HG02884 (cell line): ENCODE results near the gene SYNGR3.

Experiments used
- ATAC-seq: cut with Tn5 transposase; IDR thresholded peaks from one replicate; pipeline ENCODE4 v1.9.1; 2021; ENCODE audit warnings: mild to moderate bottlenecking, moderate library complexity; ENCODE audit not compliant: unreplicated experiment

Gene SYNGR3

GRCh38 chr16:1975432-1976215, 14.1 kb upstream of the SYNGR3 start:
- no peak for ATAC-seq

GRCh38 chr16:1976216-1976520, 13.6 kb upstream of the SYNGR3 start:
- no peak for ATAC-seq

GRCh38 chr16:1976951-1977874, 12.6 kb upstream of the SYNGR3 start:
- ATAC-seq: no peak

GRCh38 chr16:1977875-1978268, 11.9 kb upstream of the SYNGR3 start:
- ATAC-seq: no peak

DNA sequence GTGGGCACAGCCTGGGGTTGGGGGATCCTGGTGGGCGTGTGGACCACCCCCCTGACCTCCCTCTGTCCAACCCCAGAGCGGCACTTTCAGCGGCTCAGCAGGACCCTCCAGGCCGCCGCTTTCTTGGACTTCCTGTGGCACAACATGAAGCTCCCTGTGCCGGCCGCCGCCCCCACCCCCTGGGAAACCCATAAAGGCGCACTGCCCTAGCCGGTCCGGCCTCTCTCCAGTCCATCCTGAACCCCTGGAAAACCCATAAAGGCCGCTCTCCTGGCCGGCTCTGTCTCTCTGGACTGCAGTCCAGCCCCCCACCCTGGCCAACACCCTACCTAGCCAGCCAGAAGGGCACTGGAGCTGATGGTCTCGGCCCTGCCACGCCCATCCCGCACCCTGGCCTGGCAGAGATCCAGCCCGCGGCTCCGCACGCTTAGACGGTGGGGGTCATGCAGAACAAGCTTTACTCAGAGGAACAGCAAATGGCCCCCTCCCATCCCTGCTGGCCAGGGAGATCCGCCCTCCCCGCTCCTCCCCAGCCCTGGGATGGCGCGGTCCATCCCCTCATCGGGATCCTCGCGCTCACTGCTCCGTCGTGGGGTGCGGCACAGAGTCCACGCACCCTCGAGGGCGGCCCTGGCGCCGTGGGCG, 11.2 kb upstream of the SYNGR3 start:
- no peak for ATAC-seq

- ATAC-seq: no peak
Measured at GRCh38 chr16:1979271-1980029, 10.3 kb upstream of the SYNGR3 start.

- ATAC-seq: no peak
Measured at GRCh38 chr16:1980030-1980769, 9.6 kb upstream of the SYNGR3 start.

- no peak for ATAC-seq
Measured at GRCh38 chr16:1980770-1981087, 9.0 kb upstream of the SYNGR3 start.

- ATAC-seq: no peak
Measured at GRCh38 chr16:1981398-1981836, 8.4 kb upstream of the SYNGR3 start, which contains the start of gene NOXO1. Gene NOXO1, minus strand, starts transcription at chr16:1981469. Its CDS starts 290 bp downstream, at chr16:1981179.

DNA sequence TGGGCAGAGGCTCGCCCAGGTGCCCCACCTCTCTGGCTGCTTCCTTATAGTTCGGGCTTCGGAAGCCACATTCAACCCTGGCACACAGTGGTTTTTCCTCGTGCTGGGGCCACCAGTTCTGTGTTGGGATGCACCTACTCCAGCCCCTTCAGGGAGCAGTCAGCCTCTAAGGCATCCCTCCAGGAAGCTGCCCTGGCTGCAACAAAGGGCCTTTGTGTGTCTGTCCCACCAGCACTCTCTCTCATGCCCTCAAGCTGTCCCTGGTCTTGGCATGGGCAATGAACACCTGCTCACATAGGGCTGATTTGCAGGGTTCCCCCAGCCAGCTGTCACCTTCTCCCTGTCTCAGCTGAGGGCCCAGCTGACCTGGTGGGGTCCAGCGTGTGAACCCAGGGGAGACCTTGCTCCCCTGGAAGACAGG, 7.7 kb upstream of the SYNGR3 start:
- no peak for ATAC-seq

GRCh38 chr16:1982991-1983543, 6.7 kb upstream of the SYNGR3 start:
- no peak for ATAC-seq

DNA sequence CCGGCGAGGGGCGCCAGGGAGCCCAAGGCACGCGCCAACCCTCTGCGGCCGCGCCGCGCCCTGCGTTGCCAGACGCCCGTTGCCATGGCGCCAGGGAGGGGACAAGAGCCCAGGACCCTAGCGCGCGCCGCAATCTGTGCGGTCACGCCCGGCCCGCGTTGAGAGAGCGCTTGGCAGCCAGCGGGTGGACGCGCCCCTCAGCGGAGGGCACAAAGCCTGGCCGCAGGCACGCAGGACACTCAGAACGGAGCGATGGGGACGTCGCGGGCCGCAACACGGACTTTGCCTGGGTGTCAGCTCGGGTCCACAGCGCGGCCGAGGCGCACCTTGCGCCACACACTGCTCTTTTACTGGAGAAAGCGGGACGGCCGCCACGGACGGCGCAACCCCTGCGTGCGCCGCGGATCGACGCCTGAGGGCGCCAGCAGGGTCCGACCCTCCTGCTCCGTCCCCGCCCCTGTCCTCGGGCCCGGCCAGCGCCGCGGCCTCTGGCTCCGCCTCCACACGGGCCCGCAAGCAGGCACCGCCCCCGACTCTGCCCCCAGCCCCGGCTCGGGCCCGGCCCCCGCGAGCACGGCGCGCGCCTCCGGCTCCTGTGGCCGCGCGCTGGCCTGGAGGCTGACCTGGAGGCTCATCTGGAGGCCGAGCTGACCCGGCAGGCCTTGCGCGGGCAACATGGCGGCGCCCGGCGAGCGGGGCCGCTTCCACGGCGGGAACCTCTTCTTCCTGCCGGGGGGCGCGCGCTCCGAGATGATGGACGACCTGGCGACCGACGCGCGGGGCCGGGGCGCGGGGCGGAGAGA, 6.0 kb upstream of the SYNGR3 start, which contains the start of gene GFER:
Gene GFER (plus strand): TSS at position 650 of the 803 bp plus-strand sequence. CDS start 26 bp downstream, at position 676.
- peak; percentile 69 for ATAC-seq

- ATAC-seq: peak; percentile 16
Measured at GRCh38 chr16:1984347-1985225, 5.2 kb upstream of the SYNGR3 start.

GRCh38 chr16:1985466-1986150, 4.2 kb upstream of the SYNGR3 start:
- no peak for ATAC-seq

DNA sequence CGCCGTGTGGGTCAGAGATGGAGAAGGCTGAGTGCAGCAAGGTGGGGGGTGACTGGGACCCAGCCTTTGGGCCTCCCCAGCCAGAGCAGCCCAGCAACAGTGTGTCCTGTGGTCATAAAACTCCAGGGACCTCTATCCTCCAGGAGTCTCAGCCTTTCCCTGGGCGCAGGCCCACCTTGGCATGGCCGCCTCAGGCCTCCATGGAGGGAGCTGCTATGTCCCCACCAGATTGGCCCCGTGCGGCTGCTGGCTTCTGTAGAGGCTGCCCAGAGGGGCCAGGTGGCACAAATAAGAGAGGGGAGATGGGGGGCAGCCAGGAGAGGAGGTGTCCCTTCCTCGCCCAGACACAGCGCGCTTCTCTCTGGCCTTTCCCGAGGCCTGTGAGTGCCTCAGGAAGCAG, 2.6 kb upstream of the SYNGR3 start:
- ATAC-seq: no peak

DNA sequence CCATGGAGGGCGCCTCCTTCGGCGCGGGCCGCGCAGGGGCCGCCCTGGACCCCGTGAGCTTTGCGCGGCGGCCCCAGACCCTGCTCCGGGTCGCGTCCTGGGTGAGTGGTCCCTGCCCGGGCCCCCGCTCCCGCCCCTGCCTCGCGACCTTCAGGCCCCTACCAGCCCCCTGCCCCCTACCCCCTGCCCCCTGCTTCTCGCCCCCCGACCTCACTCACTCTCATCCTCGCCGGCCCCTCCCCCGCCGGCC, 256 bp downstream of the SYNGR3 start:
- no peak for ATAC-seq

- ATAC-seq: no peak
Measured at GRCh38 chr16:1990351-1991134, 773 bp downstream of the SYNGR3 start.
